HG03159 (cell line): ENCODE measurements around the gene EXOC4.

ENCODE experiments used
- ATAC-seq: cut with Tn5 transposase; IDR thresholded peaks from one replicate; pipeline ENCODE4 v1.9.1; 2021; ENCODE audit warnings: mild to moderate bottlenecking, moderate library complexity; ENCODE audit not compliant: unreplicated experiment

Gene EXOC4

GRCh38 chr7:133481676-133482075 lies 228.8 kb downstream of the EXOC4 start:
- no peak for ATAC-seq

GRCh38 chr7:133482599-133482998 lies 229.7 kb downstream of the EXOC4 start:
- no peak for ATAC-seq

- ATAC-seq: no peak
Measured at GRCh38 chr7:133484086-133484485, 231.2 kb downstream of the EXOC4 start.

- ATAC-seq: no peak
Measured at GRCh38 chr7:133489906-133490305, 237.0 kb downstream of the EXOC4 start.

- no peak for ATAC-seq
Measured at GRCh38 chr7:133491201-133491691, 238.4 kb downstream of the EXOC4 start.

- no peak for ATAC-seq
Measured at GRCh38 chr7:133491846-133492652, 239.2 kb downstream of the EXOC4 start.

- ATAC-seq: no peak
Measured at GRCh38 chr7:133497061-133497460, 244.2 kb downstream of the EXOC4 start.

- ATAC-seq: no peak
Measured at GRCh38 chr7:133501771-133502170, 248.9 kb downstream of the EXOC4 start.

GRCh38 chr7:133502498-133502897 lies 249.6 kb downstream of the EXOC4 start:
- no peak for ATAC-seq

- ATAC-seq: no peak
Measured at GRCh38 chr7:133502972-133503371, 250.1 kb downstream of the EXOC4 start.

GRCh38 chr7:133504825-133505224 lies 251.9 kb downstream of the EXOC4 start:
- ATAC-seq: no peak

GRCh38 chr7:133509822-133510221 lies 256.9 kb downstream of the EXOC4 start:
- no peak for ATAC-seq

GRCh38 chr7:133510326-133511055 lies 257.6 kb downstream of the EXOC4 start:
- no peak for ATAC-seq

- no peak for ATAC-seq
Measured at GRCh38 chr7:133511252-133511651, 258.4 kb downstream of the EXOC4 start.

GRCh38 chr7:133511708-133512107 lies 258.8 kb downstream of the EXOC4 start:
- ATAC-seq: no peak

GRCh38 chr7:133512560-133512959 lies 259.7 kb downstream of the EXOC4 start:
- no peak for ATAC-seq

GRCh38 chr7:133513608-133514007 lies 260.7 kb downstream of the EXOC4 start:
- ATAC-seq: no peak

- no peak for ATAC-seq
Measured at GRCh38 chr7:133514551-133514950, 261.7 kb downstream of the EXOC4 start.

GRCh38 chr7:133517766-133518165 lies 264.9 kb downstream of the EXOC4 start:
- ATAC-seq: no peak

- no peak for ATAC-seq
Measured at GRCh38 chr7:133518718-133519117, 265.8 kb downstream of the EXOC4 start.

GRCh38 chr7:133520248-133520647 lies 267.4 kb downstream of the EXOC4 start:
- no peak for ATAC-seq

- ATAC-seq: no peak
Measured at GRCh38 chr7:133522501-133522900, 269.6 kb downstream of the EXOC4 start.
